GM10847 (cell line): ENCODE data around the gene ZC3H18.

ENCODE experiments used
- POLR2A ChIP-seq: IDR thresholded peaks from 2 replicates; pipeline ENCODE4 v1.6.1; 2011; ENCODE audit not compliant: insufficient read length; ENCODE audit errors: extremely low read depth

ZC3H18 gene

GRCh38 chr16:88530051-88530857 lies 39.9 kb upstream of the ZC3H18 start:
- no peak for TF ChIP-seq POLR2A

- TF ChIP-seq POLR2A, result no peak
These were observed 39.4 kb upstream of the ZC3H18 start for GRCh38 chr16:88530858-88531203.

- TF ChIP-seq POLR2A, result no peak
These were observed 38.9 kb upstream of the ZC3H18 start for GRCh38 chr16:88531346-88531745.

GRCh38 chr16:88531931-88532433 lies 38.2 kb upstream of the ZC3H18 start:
- no peak for TF ChIP-seq POLR2A

GRCh38 chr16:88532434-88533241 lies 37.6 kb upstream of the ZC3H18 start:
- no peak for TF ChIP-seq POLR2A

- no peak for TF ChIP-seq POLR2A
These were observed 36.8 kb upstream of the ZC3H18 start for GRCh38 chr16:88533381-88533917.

GRCh38 chr16:88533932-88534637 lies 36.1 kb upstream of the ZC3H18 start:
- peak; percentile 71 for TF ChIP-seq POLR2A

- peak; percentile 17 for TF ChIP-seq POLR2A
These were observed 35.5 kb upstream of the ZC3H18 start for GRCh38 chr16:88534638-88535190.

- TF ChIP-seq POLR2A, result no peak
These were observed 34.9 kb upstream of the ZC3H18 start for GRCh38 chr16:88535191-88535856.

GRCh38 chr16:88535857-88536222 lies 34.4 kb upstream of the ZC3H18 start:
- TF ChIP-seq POLR2A, result no peak

- TF ChIP-seq POLR2A, result no peak
These were observed 33.7 kb upstream of the ZC3H18 start for GRCh38 chr16:88536510-88536909.

- TF ChIP-seq POLR2A, result no peak
These were observed 33.0 kb upstream of the ZC3H18 start for GRCh38 chr16:88536971-88537751.

- TF ChIP-seq POLR2A, result no peak
These were observed 32.3 kb upstream of the ZC3H18 start for GRCh38 chr16:88537859-88538258.
